GM10266 (cell line): Measurements from ENCODE around the gene SLC29A2.

Experiments used
- DNase-seq: peaks from one replicate; pipeline ENCODE4 v3.0.0; 2012; ENCODE audit errors: extremely low spot score
- CTCF ChIP-seq: IDR thresholded peaks from 2 replicates; pipeline ENCODE4 v1.5.1; 2012; ENCODE audit warnings: mild to moderate bottlenecking, low read depth; ENCODE audit not compliant: control insufficient read depth, insufficient read depth; ENCODE audit errors: missing control alignments

The SLC29A2 gene

DNA sequence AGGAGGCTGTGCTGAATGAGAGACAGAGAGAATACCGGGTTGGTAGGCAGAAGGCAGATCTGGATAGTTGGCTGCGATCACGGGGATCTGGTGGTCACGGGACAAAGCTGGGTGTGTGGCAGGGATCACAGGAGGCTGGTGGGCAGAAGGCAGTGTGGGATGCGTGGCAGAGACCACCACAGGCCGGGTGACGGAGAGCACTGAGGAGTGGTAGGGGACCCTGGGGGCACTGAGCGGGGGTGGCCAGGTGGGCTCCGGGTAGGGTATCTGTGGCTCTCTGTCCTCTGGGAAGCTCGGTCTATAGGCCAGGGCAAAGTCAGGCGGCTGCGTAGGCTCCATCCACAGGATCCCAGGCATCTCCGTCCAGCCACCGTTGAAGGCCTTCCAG, 56.1 kb downstream of the SLC29A2 start:
- TF ChIP-seq CTCF: no peak
- no peak for DNase-seq

DNA sequence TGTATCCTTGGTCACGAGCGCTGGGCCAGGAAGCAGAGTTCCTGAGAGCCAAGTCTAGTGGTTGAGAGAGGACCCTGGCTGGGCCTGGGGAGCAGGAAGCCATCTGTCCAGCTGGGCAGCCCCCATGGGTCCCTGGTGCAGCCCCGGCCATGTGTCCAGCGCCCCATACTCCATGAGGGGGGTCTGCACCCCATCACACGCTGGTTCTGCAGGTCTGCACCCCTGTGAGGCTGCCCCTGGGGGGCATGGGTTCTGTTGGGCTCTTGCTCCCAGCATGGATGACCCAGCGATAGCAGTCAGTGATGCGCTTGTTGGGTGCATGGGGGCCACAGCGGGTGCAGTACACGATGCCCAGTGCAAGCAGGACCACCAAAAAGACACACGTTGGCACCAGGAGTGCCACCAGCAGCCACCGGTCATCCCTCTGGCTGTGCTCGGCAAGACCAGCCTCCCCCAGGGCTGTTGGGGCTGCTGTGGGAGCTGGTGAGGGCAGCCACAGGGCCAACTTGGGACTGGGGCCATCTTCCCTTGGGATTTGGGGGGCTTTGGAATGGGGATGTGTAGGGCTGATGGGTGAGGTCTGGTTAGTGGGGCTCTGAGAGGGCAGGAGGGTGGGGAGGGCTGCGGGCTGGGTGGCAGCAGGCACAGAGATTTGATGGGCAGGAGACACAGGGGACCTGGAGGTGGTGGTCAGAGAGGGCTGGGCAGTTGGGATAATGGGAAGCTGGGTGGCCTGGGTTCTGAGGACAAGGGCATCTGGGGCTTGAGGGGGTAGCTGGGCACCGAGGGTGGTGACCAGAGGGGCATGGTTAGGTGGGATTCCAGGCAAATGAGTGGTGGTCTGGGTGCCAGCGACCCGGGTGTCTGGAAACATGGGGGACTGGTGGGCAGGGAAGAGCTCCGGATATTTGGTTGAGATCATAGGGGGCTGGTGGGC, 56.7 kb downstream of the SLC29A2 start:
- TF ChIP-seq CTCF: no peak
- DNase-seq: no peak

- no peak for DNase-seq
- TF ChIP-seq CTCF: no peak
Measured at GRCh38 chr11:66314186-66314501, 57.4 kb downstream of the SLC29A2 start.

GRCh38 chr11:66313321-66314185, 58.0 kb downstream of the SLC29A2 start:
- no peak for TF ChIP-seq CTCF
- DNase-seq: no peak

DNA sequence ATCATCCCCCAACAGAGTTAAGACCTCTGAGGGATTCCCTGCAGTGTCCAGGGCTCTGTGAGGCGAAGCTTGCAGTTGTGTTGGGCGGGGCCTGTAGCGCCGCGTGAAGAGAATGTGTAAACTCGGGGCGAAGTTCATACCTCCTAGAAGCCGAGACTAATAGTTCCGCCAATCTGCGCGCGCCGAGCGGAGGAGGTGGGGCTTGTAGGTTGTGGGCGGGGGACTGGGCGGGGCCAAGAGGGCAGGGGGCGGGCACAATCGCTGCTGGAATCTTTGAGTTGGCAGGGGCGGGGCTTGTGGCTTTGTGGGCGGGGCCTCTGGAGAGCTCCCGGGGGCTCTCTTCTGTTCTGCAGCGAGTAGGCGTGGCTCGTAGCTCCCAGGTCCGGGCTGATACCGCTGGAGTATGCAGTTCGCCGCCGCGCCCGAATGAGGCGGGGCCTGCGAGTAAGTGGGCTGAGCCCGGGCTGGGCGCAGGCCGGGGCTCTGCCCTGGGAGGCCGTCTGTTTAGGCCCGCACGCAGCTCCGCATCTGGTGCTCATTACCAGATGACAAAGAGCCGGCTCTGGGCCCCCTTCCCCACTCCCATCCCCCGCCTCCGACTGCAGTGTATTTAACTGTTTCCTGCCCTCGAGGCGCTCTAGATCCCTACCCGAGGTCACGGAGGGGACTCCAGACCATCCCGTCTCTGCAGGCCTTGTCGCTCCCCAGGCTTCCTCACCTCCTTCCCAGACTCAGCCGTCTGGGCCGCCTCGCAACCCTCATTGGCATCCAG, 58.8 kb downstream of the SLC29A2 start:
- TF ChIP-seq CTCF: no peak

More for the DNA sequence above, 58.8 kb downstream of the SLC29A2 start:
- peak; percentile 99 for DNase-seq
